Adrenal gland (tissue), 12 donors: Measurements from ENCODE around the gene ZBTB4. TPM values are rescaled to one million over a fixed set of nuclear protein-coding genes. Genes with fewer than 3 reads are reported as not detected.

ENCODE experiments used
- DNase-seq, 7 donors: peaks; one replicate each; pipeline ENCODE4 v3.0.0-alpha.2; 2019 to 2020
- H3K27ac ChIP-seq, 5 donors: fragments of 200-600 bp; sonication (generic) in 4 of 5; 1 replicate in 3 of 5; 2 replicates in 2 of 5; pipeline versions ENCODE4 v1.5.1 to v1.8.0; 2016 to 2020; ENCODE audit warnings: mild to moderate bottlenecking in 1 of 5
- H3K27me3 ChIP-seq: fragments of 200-600 bp; 2 replicates; pipeline ENCODE4 v1.8.0; 2021
- H3K36me3 ChIP-seq, 2 donors: fragments of 200-600 bp; replicated peaks in 1 of 2; 1 replicate in 1 of 2; 2 replicates in 1 of 2; pipeline versions ENCODE4 v1.5.1 to v1.8.0; 2018 to 2022
- H3K4me1 ChIP-seq, 2 donors: fragments of 200-600 bp; replicated peaks in 1 of 2; 1 replicate in 1 of 2; 2 replicates in 1 of 2; pipeline versions ENCODE4 v1.5.1 to v1.8.0; 2018 to 2021
- H3K4me3 ChIP-seq, 4 donors: fragments of 200-600 bp; sonication (generic) in 3 of 4; one replicate each; pipeline ENCODE4 v1.5.1; 2016 to 2018
- H3K9me3 ChIP-seq, 3 donors: fragments of 200-600 bp; sonication (generic) in 1 of 3; replicated peaks in 1 of 3; 1 replicate in 2 of 3; 2 replicates in 1 of 3; pipeline versions ENCODE4 v1.5.1 to v1.8.0; 2016 to 2021
- POLR2A ChIP-seq, 2 donors: fragments of 450-650 bp; IDR thresholded peaks; one replicate each; pipeline ENCODE4 v1.6.1; 2017; ENCODE audit warnings: antibody characterized with exemption in 2 of 2, mild to moderate bottlenecking in 2 of 2, moderate library complexity in 1 of 2
- WGBS, 4 donors: extraction: QIAGEN DNeasy Blood & Tissue Kit in 2 of 4; methylation state at CpG; one replicate each; pipeline versions ENCODE4 v1.1.5 to v1.1.7; 2013 to 2017; 5-methylcytosine and 5-hydroxymethylcytosine counted together
- intact Hi-C, 2 donors: fragments of 100-400 bp; cut with DNase I; formaldehyde crosslinking; loops; one replicate each; pipeline versions ENCODE4 v1.14.1 to v1.15.0; 2022 to 2023
- polyA plus RNA-seq, 3 donors: library from polyadenylated mRNA; stranded (reverse); fragments of 200-250 nt in 2 of 3; fragments of 350-450 nt in 1 of 3; fragmentation: Illumina TruSeq in 1 of 3; extraction: RNeasy Lipid Tissue Mini Kit (QIAGEN cat#74804) in 1 of 3; gene quantifications; one replicate each; pipeline ENCODE4 v1.2.3, GENCODE V29; 2013 to 2014
- total RNA-seq, 9 donors: library from RNA; depleted of rRNA in 4 of 9; stranded (reverse); fragments of >200 nt in 4 of 9; fragments of 120-200 nt in 1 of 9; fragmentation: NEBNext Ultra II Directional in 1 of 9; extraction: Animal tissue kit (Norgen Biotek cat#: 25700) in 1 of 9; gene quantifications; one replicate each; pipeline versions ENCODE4 v1.1.0 to v1.2.4, GENCODE V29; 2013 to 2023
- TF ChIP-seq, protein P1 (sequence below), 6 experiments: fragments of 450-650 bp in 4 of 6; fragments of 200-600 bp in 2 of 6; sonication (generic) in 1 of 6; IDR thresholded peaks; 1 replicate in 5 of 6; 2 replicates in 1 of 6; pipeline versions ENCODE4 v1.5.1 to v1.8.0; 2016 to 2021; ENCODE audit warnings: antibody characterized with exemption in 6 of 6, mild to moderate bottlenecking in 2 of 6, moderate library complexity in 1 of 6
- donor health status: healthy with polysubstance abuse.
- donor health status: Bipolar disorder and iron deficiency.
- donor health status: DM: yes; HTN: yes; CAD: no.
- donor health status: DM: no; HTN: no; CAD: no.
- donor health status: DM: no; HTN: no; CAD: no.
- donor health status: DM: yes; HTN: yes; CAD: no.

ZBTB4 gene
- total and polyA plus RNA-seq, 12 donors: 16.6 to 111 (median 66.5) TPM

DNA sequence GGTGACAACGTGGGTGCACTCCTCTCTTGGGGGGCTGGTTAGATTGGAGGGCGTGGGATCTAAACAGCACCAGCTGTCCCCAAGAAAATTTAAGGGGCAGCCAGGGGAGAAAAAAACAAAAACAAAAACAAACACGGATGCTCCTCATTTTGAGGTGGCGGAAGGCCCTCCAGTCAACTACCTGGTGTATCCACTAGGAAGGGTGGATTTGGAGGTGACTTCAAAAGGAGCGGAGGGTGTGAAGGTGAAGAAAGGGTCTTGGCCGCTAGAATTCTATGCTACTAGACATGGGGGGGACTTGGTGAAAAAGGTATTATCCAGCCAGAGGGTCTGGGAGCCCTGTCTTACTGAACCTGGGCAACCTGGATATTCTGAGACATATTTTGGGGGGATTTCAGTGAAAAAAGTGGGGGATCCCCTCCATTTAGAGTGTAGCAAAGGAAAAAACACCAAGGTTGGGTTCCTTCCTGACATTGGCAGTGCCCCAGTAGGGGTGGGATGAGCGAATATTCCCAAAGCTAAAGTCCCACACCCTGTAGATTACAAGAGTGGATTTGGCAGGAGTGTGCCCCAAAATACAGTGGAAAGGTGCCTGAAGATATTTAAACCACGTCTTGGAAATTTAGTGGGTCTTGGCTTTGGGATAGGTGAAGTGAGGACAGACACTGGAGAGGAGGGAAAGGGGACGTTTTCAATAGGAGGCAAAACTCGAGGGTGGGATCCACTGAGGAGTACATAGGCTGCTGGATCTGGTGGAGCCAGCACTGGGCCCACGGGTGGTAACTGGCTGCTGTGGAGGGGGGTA lies 40.6 kb downstream of the ZBTB4 start:
- 44 to 52% (median 46%) methylated on average over 11 of the region's 11 CpGs for WGBS, 4 donors
- no peaks in the 10 kb centered on the region for H3K36me3 ChIP-seq
- peaks cover 52 to 53% of the 10 kb centered on the region in 2 donors for H3K4me1 ChIP-seq
- intact Hi-C loops: loop anchor here (5.0 kb wide), 2 partner anchors 38 to 123 kb away; partner anchors contain the start of genes SENP3 (in 1 of the 2) and ZBTB4 (in 1 of the 2)
- no peak for DNase-seq
- TF ChIP-seq, protein P1, sequence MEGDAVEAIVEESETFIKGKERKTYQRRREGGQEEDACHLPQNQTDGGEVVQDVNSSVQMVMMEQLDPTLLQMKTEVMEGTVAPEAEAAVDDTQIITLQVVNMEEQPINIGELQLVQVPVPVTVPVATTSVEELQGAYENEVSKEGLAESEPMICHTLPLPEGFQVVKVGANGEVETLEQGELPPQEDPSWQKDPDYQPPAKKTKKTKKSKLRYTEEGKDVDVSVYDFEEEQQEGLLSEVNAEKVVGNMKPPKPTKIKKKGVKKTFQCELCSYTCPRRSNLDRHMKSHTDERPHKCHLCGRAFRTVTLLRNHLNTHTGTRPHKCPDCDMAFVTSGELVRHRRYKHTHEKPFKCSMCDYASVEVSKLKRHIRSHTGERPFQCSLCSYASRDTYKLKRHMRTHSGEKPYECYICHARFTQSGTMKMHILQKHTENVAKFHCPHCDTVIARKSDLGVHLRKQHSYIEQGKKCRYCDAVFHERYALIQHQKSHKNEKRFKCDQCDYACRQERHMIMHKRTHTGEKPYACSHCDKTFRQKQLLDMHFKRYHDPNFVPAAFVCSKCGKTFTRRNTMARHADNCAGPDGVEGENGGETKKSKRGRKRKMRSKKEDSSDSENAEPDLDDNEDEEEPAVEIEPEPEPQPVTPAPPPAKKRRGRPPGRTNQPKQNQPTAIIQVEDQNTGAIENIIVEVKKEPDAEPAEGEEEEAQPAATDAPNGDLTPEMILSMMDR (IDR thresholded peaks at IDR 0.05): no peak
- TF ChIP-seq POLR2A (IDR thresholded peaks at IDR 0.05): no peak
- no peaks in the 10 kb centered on the region for H3K9me3 ChIP-seq
- peak overlapping the region in 2 of 4 donors; percentile 54 to 62 for H3K4me3 ChIP-seq
- peak overlapping the region in 4 of 5 donors; percentile 78 to 94 (median 89) for H3K27ac ChIP-seq
- no peaks in the 10 kb centered on the region for H3K27me3 ChIP-seq

DNA sequence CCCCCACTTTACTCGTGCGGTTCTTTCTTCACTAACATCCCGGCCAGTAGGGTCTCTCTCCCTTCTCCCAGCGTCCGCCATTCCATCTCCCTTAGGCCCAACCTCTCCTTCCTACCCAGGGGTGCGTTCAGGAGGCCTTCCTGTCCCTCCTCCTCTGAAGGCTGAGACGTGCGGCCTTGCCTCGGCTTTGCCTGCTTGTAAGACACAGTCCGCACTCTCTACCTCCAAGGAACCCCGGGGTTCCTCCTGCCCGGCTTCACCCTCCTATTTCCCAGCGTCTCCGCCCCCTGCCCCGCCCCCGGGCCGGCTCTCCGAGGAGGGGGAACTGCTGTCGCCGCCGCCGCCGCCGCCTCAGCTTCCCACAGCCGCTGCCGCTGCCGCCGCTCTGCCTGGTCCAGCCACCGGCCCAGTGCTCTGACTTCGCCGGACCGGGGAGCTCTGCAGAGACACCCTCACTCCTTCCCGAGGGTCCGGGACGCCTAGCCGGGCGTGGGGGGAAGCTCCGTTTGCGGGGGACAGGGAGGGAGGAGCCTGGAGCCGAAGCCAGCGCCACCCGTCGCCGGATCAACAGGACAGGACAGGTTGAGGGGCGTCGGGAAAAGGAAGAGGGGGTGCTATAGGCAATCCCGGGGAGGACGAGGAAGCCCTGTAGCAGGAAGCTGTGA lies 41.3 kb downstream of the ZBTB4 start:
- Histone ChIP-seq H3K27ac (peak overlapping the region; percentile 78 to 94 (median 90)), H3K4me1 (peaks cover 50 to 52% of the 10 kb centered on the region in 2 donors), H3K9me3 (no peaks in the 10 kb centered on the region), H3K4me3 (peak overlapping the region in 3 of 4 donors; percentile 30 to 62 (median 54)), H3K27me3 (no peaks in the 10 kb centered on the region), H3K36me3 (no peaks in the 10 kb centered on the region)
- TF ChIP-seq, protein P1 (IDR thresholded peaks at IDR 0.05): no peak
- TF ChIP-seq POLR2A (IDR thresholded peaks at IDR 0.05): peak in 1 of 2 donors; percentile 55
- intact Hi-C loops: loop anchor here (5.0 kb wide), 2 partner anchors 39 to 124 kb away; partner anchors contain the start of genes SENP3 (in 1 of the 2) and ZBTB4 (in 1 of the 2)
- peak; percentile 72 to 88 (median 79) for DNase-seq
- 22 to 29% (median 25%) methylated on average over 21 to 48 of the region's 48 CpGs for WGBS, 4 donors

DNA sequence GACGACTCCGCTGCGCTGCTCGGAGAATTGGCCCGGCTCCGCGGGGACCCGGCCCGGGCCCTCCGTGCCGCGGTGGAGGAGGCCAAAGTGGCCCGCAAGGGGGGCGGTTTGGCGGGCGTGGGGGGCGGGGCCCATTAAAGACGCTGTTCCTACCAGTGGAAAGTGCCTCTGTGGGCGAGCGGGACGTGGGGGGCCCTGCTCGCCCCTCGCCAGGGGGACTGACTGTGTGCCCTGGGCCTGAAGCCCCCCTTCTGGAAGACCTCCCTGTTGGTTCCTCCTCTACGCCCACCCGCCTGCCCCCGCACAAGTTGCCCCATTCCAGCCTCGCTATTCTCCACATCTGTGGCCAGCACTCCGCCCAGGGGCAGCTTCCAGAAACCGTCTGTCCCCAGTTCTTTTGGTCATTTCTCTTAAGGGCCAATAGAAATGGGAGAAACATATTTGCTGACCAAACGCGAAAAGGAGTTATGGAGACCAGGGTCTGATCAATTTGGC lies 42.0 kb downstream of the ZBTB4 start:
- WGBS, 4 donors: 18 to 49% (median 27%) methylated on average over 10 to 31 of the region's 31 CpGs
- peak overlapping the region in 2 of 4 donors; percentile 30 to 62 for H3K4me3 ChIP-seq
- peak overlapping the region; percentile 78 to 94 (median 90) for H3K27ac ChIP-seq
- H3K27me3 ChIP-seq: no peaks in the 10 kb centered on the region
- H3K36me3 ChIP-seq: no peaks in the 10 kb centered on the region
- peaks cover 50 to 52% of the 10 kb centered on the region in 2 donors for H3K4me1 ChIP-seq
- peak in 2 of 7 donors; percentile 53 to 58 for DNase-seq
- TF ChIP-seq, protein P1 (IDR thresholded peaks at IDR 0.05): no peak
- no peak for TF ChIP-seq POLR2A (IDR thresholded peaks at IDR 0.05)
- H3K9me3 ChIP-seq: no peaks in the 10 kb centered on the region
- intact Hi-C loops: loop anchor here (5.0 kb wide), 2 partner anchors 40 to 125 kb away; partner anchors contain the start of genes SENP3 (in 1 of the 2) and ZBTB4 (in 1 of the 2)
